H1 (cell line): ENCODE measurements around the gene RAP1GAP. TPM values are rescaled to one million over a fixed set of nuclear protein-coding genes. Genes with fewer than 3 reads are reported as not detected.

Experiments used
- CTCF ChIA-PET: fragments of 300-600 bp; sonication (Branson Sonifier 250); formaldehyde crosslinking; loops from one replicate; lab custom pipeline; 2021; ENCODE audit not compliant: partially characterized antibody; lab: Charles Lee
- POLR2A ChIA-PET: fragments of 300-600 bp; sonication (Branson Sonifier 250); formaldehyde crosslinking; loops from one replicate; lab custom pipeline; 2021; ENCODE audit warnings: inconsistent platforms; ENCODE audit not compliant: partially characterized antibody; lab: Charles Lee
- DNase-seq, 2 experiments: peaks; one replicate each; pipeline versions ENCODE4 v3.0.0 to v3.0.0-alpha.2; 2010 to 2022; ENCODE audit warnings: low spot score in 2 of 2, low read depth in 1 of 2, mixed read lengths in 1 of 2
- FAIRE-seq: peaks from 2 replicates; lab custom pipeline; 2011; peaks lifted over from hg19 to GRCh38; lab: Jason Lieb, UNC
- H2AFZ ChIP-seq: 2 replicates; pipeline ENCODE4 v1.8.1; 2012; ENCODE audit warnings: low read length, inconsistent platforms
- H2AK5ac ChIP-seq: 2 replicates; pipeline ENCODE4 v1.6.1; 2013; ENCODE audit warnings: low read depth, low read length
- H2BK120ac ChIP-seq: replicated peaks from 2 replicates; pipeline ENCODE3; 2013; ENCODE audit warnings: low read depth, low read length, inconsistent platforms
- H2BK12ac ChIP-seq: 2 replicates; pipeline ENCODE4 v1.6.1; 2013; ENCODE audit warnings: low read depth, low read length
- H2BK15ac ChIP-seq: 2 replicates; pipeline ENCODE4 v1.6.1; 2013; ENCODE audit warnings: low read length
- H2BK20ac ChIP-seq: 2 replicates; pipeline ENCODE4 v1.6.1; 2013; ENCODE audit warnings: low read length
- H2BK5ac ChIP-seq: 2 replicates; pipeline ENCODE4 v1.6.1; 2013; ENCODE audit warnings: low read depth, low read length
- H3K14ac ChIP-seq: 2 replicates; pipeline ENCODE4 v1.6.1; 2013; ENCODE audit warnings: inconsistent platforms; ENCODE audit not compliant: insufficient read length
- H3K18ac ChIP-seq: 2 replicates; pipeline ENCODE4 v1.6.1; 2013; ENCODE audit warnings: low read length; ENCODE audit errors: extremely low read depth
- H3K23ac ChIP-seq: 2 replicates; pipeline ENCODE4 v1.6.1; 2013; ENCODE audit warnings: inconsistent platforms; ENCODE audit not compliant: insufficient read length
- H3K23me2 ChIP-seq: 2 replicates; pipeline ENCODE4 v1.6.1; 2013; ENCODE audit warnings: low read depth, low read length
- H3K27ac ChIP-seq: 2 replicates; pipeline ENCODE4 v1.6.1; 2011; ENCODE audit warnings: low read depth, low read length, inconsistent platforms
- H3K27me3 ChIP-seq, 4 experiments: replicated peaks in 1 of 4; 1 replicate in 1 of 4; 2 replicates in 3 of 4; pipeline versions ENCODE4 v1.6.1 to v1.8.1; 2011 to 2013; ENCODE audit warnings: low read length in 3 of 4, mild to moderate bottlenecking in 3 of 4, inconsistent platforms in 2 of 4, mixed read lengths in 2 of 4, moderate library complexity in 1 of 4; ENCODE audit not compliant: control insufficient read depth in 3 of 4, insufficient read depth in 3 of 4; ENCODE audit errors: extremely low read depth in 1 of 4
- H3K36me3 ChIP-seq, 4 experiments: 2 replicates each; pipeline versions ENCODE4 v1.6.1 to v1.8.1; 2011 to 2013; ENCODE audit warnings: mild to moderate bottlenecking in 4 of 4, low read length in 3 of 4, moderate library complexity in 2 of 4, control low read depth in 1 of 4, inconsistent platforms in 1 of 4; ENCODE audit not compliant: insufficient read depth in 4 of 4, control insufficient read depth in 2 of 4
- H3K4ac ChIP-seq: replicated peaks from 2 replicates; pipeline ENCODE3; 2013; ENCODE audit warnings: low read length, low read depth, mixed read lengths, inconsistent platforms; ENCODE audit not compliant: insufficient read length
- H3K4me1 ChIP-seq, 4 experiments: replicated peaks in 1 of 4; 1 replicate in 1 of 4; 2 replicates in 3 of 4; pipeline versions ENCODE4 v1.6.1 to v1.8.1; 2011 to 2013; ENCODE audit warnings: low read length in 3 of 4, inconsistent platforms in 2 of 4, mixed read lengths in 1 of 4; ENCODE audit not compliant: insufficient read depth in 4 of 4, control insufficient read depth in 3 of 4
- H3K4me2 ChIP-seq, 2 experiments: 2 replicates each; pipeline versions ENCODE4 v1.6.1 to v1.8.1; 2011 to 2013; ENCODE audit warnings: low read depth in 2 of 2, low read length in 2 of 2, control low read depth in 1 of 2, inconsistent platforms in 1 of 2, mild to moderate bottlenecking in 1 of 2; ENCODE audit not compliant: insufficient read depth in 1 of 2
- H3K4me3 ChIP-seq, 4 experiments: fragments of 200-600, 300-600 bp in 1 of 4; sonication (generic), shearing (Covaris generic), sonication (Bioruptor Twin) in 1 of 4; 2 replicates each; pipeline versions ENCODE4 v1.5.1 to v1.8.1; 2011 to 2016; ENCODE audit warnings: low read length in 4 of 4, low read depth in 3 of 4, control low read depth in 2 of 4, inconsistent platforms in 2 of 4, mild to moderate bottlenecking in 2 of 4, mixed read lengths in 1 of 4, moderate library complexity in 1 of 4; ENCODE audit not compliant: insufficient read depth in 2 of 4; ENCODE audit errors: extremely low read depth in 1 of 4
- H3K56ac ChIP-seq: replicated peaks from 2 replicates; pipeline ENCODE3; 2013; ENCODE audit warnings: low read depth, mild to moderate bottlenecking, mixed read lengths, low read length, inconsistent platforms; ENCODE audit not compliant: insufficient read length
- H3K79me1 ChIP-seq: 2 replicates; pipeline ENCODE4 v1.6.1; 2013; ENCODE audit warnings: low read depth, low read length, control low read depth
- H3K79me2 ChIP-seq, 2 experiments: 2 replicates each; pipeline versions ENCODE4 v1.6.1 to v1.8.1; 2012 to 2013; ENCODE audit warnings: low read length in 2 of 2, mild to moderate bottlenecking in 2 of 2, inconsistent platforms in 1 of 2; ENCODE audit not compliant: insufficient read depth in 2 of 2, control insufficient read depth in 1 of 2
- H3K9ac ChIP-seq, 4 experiments: replicated peaks in 1 of 4; 1 replicate in 1 of 4; 2 replicates in 3 of 4; pipeline versions ENCODE4 v1.6.1 to v1.8.1; 2011 to 2013; ENCODE audit warnings: low read depth in 3 of 4, low read length in 3 of 4, control low read depth in 2 of 4, mild to moderate bottlenecking in 2 of 4, moderate library complexity in 2 of 4, inconsistent platforms in 1 of 4; ENCODE audit errors: extremely low read depth in 1 of 4
- H3K9me3 ChIP-seq, 2 experiments: 2 replicates each; pipeline versions ENCODE4 v1.6.1 to v1.8.1; 2012 to 2013; ENCODE audit warnings: mild to moderate bottlenecking in 2 of 2, moderate library complexity in 2 of 2, control low read depth in 1 of 2, inconsistent platforms in 1 of 2, low read depth in 1 of 2, low read length in 1 of 2, mixed read lengths in 1 of 2; ENCODE audit not compliant: insufficient read depth in 2 of 2
- H4K20me1 ChIP-seq, 2 experiments: replicated peaks in 1 of 2; 2 replicates each; pipeline versions ENCODE3 to v1.8.1; 2011 to 2013; ENCODE audit warnings: inconsistent platforms in 2 of 2, low read length in 2 of 2, mild to moderate bottlenecking in 1 of 2; ENCODE audit not compliant: insufficient read depth in 2 of 2, control insufficient read depth in 1 of 2
- H4K5ac ChIP-seq: 2 replicates; pipeline ENCODE4 v1.6.1; 2013; ENCODE audit warnings: low read length, low read depth, mixed read lengths, inconsistent platforms; ENCODE audit not compliant: insufficient read length
- H4K8ac ChIP-seq: 2 replicates; pipeline ENCODE4 v1.8.0; 2013; ENCODE audit warnings: mild to moderate bottlenecking, moderate library complexity, low read length, inconsistent platforms; ENCODE audit not compliant: insufficient read depth; ENCODE audit errors: extremely low read depth
- H4K91ac ChIP-seq: replicated peaks from 2 replicates; pipeline ENCODE3; 2013; ENCODE audit warnings: low read length, mixed read lengths, inconsistent platforms; ENCODE audit not compliant: insufficient read length
- BRCA1 ChIP-seq: IDR thresholded peaks from 2 replicates; pipeline ENCODE4 v1.6.1; 2012; ENCODE audit warnings: low read depth, low read length, improper control_type of control experiment
- EZH2 ChIP-seq: fragments of 200-600 bp; sonication (generic); IDR thresholded peaks from 2 replicates; pipeline ENCODE4 v1.7.1; 2012; ENCODE audit warnings: low read depth, mild to moderate bottlenecking, moderate library complexity, low read length, inconsistent platforms; ENCODE audit not compliant: severe bottlenecking
- FOSL1 ChIP-seq: IDR thresholded peaks from 2 replicates; pipeline ENCODE4 v1.6.1; 2011; ENCODE audit warnings: mild to moderate bottlenecking, low read depth, low read length, moderate library complexity; ENCODE audit not compliant: insufficient read depth
- KDM5A ChIP-seq: fragments of 200-600 bp; IDR thresholded peaks from 2 replicates; pipeline ENCODE4 v1.7.1; 2012; ENCODE audit warnings: mild to moderate bottlenecking, low read length, inconsistent platforms, mixed read lengths
- NRF1 ChIP-seq: IDR thresholded peaks from 2 replicates; pipeline ENCODE4 v1.6.1; 2011; ENCODE audit warnings: mild to moderate bottlenecking, low read depth, low read length, improper control_type of control experiment
- POLR2AphosphoS5 ChIP-seq: IDR thresholded peaks from 2 replicates; pipeline ENCODE4 v1.6.1; 2011; ENCODE audit warnings: low read depth, low read length
- RBBP5 ChIP-seq: IDR thresholded peaks from 2 replicates; pipeline ENCODE4 v1.7.1; 2012; ENCODE audit warnings: low read depth, mild to moderate bottlenecking, inconsistent platforms, low read length, moderate library complexity, borderline replicate concordance
- RFX5 ChIP-seq: IDR thresholded peaks from 2 replicates; pipeline ENCODE4 v1.6.1; 2011; ENCODE audit warnings: low read depth, low read length, improper control_type of control experiment, borderline replicate concordance
- USF2 ChIP-seq: IDR thresholded peaks from 2 replicates; pipeline ENCODE4 v1.6.1; 2011; ENCODE audit warnings: low read length, improper control_type of control experiment
- WGBS, 2 experiments: shearing (Covaris generic) in 1 of 2; methylation state at CpG; one replicate each; pipeline versions ENCODE4 v1.1.6 to v1.1.7; 2013 to 2015; ENCODE audit warnings: low lambda C conversion rate in 2 of 2, mixed read lengths in 2 of 2, inconsistent platforms in 1 of 2, low coverage in 1 of 2, missing lambda C conversion rate in 1 of 2; ENCODE audit not compliant: insufficient replicate concordance in 2 of 2, insufficient coverage in 1 of 2, insufficient read length in 1 of 2; ENCODE audit errors: extremely low coverage in 1 of 2, missing lambda C conversion rate in 1 of 2; 5-methylcytosine and 5-hydroxymethylcytosine counted together
- polyA plus RNA-seq, 7 experiments: library from polyadenylated mRNA; depleted of rRNA in 3 of 7; stranded (reverse) in 5 of 7; unstranded in 2 of 7; fragments of >200 nt in 5 of 7; fragments of 200-250 nt in 2 of 7; gene quantifications; 1 replicate in 5 of 7; 2 replicates in 1 of 7; 4 replicates in 1 of 7; pipeline versions ENCODE4 v1.2.1 to v1.2.3, GENCODE V29; 2011 to 2013; ENCODE audit warnings: missing spikeins in 2 of 7, mixed read lengths in 2 of 7
- total RNA-seq: library from RNA; stranded (reverse); fragmentation: NEBNext Ultra II Directional; extraction: Animal tissue kit (Norgen Biotek cat#: 25700); gene quantifications from 2 replicates; pipeline ENCODE4 v1.2.1, GENCODE V29; 2021

The RAP1GAP gene
- total and polyA plus RNA-seq, 2 of the 8 experiments (the other 6 are each of a cell fraction or from before 2014, with no cell fraction given), result 8.4 TPM

GRCh38 chr1:21667348-21668231 is 1.6 kb downstream of the RAP1GAP start:
- Histone ChIP-seq H3K36me3 (no peaks in the 10 kb centered on the region), H3K4me3 (peak overlapping the region in 1 of 4 experiments; percentile 76; a peak in 1 of 8 replicates), H2BK5ac (no peak overlapping the region), H3K18ac (no peak overlapping the region; the same call in 1 of the 2 replicates), H3K4me1 (peaks cover 0 to 28% (median 10%) of the 10 kb centered on the region in 4 experiments; a peak in 6 of 7 replicates), H3K23ac (no peak overlapping the region), H4K8ac (peak overlapping the region; percentile 18; the same call in 1 of the 2 replicates), H3K9ac (no peak overlapping the region), H3K79me2 (no peaks in the 10 kb centered on the region), H3K56ac (no peak overlapping the region), H3K14ac (no peak overlapping the region), H2BK12ac (0 out of 2 replicates have a peak overlapping the region, but pooled peaks have one; percentile 50), H2AK5ac (no peak overlapping the region), H3K9me3 (no peaks in the 10 kb centered on the region), H4K5ac (no peak overlapping the region), H2BK120ac (no peak overlapping the region), H3K23me2 (peaks cover 13% of the 10 kb centered on the region), H3K4me2 (peak overlapping the region in 1 of 2 experiments; percentile 68; a peak in 1 of 4 replicates), H2AFZ (no peak overlapping the region), H3K27me3 (peaks cover 0 to 28% (median 19%) of the 10 kb centered on the region in 4 experiments; a peak in 5 of 7 replicates), H4K20me1 (no peaks in the 10 kb centered on the region), H3K27ac (no peak overlapping the region), H4K91ac (peak overlapping the region; percentile 16), H3K4ac (no peak overlapping the region), H3K79me1 (no peaks in the 10 kb centered on the region), H2BK20ac (no peak overlapping the region), H2BK15ac (no peak overlapping the region)
- WGBS, 2 experiments, result 84% methylated on average over 11 of the region's 11 CpGs; no CpG with 5 or more reads in 1 of the 2 experiments
- FAIRE-seq (no peak), DNase-seq (no peak)
- ChIA-PET CTCF (interaction anchor here (4.6 kb wide), 1 partner anchor 7 kb away, joined by 25 read pairs; no protein-coding TSS in a partner anchor), POLR2A (no interaction called here)
- TF ChIP-seq RFX5, result no peak
- TF ChIP-seq USF2, result no peak
- TF ChIP-seq POLR2AphosphoS5, result no peak
- no peak for TF ChIP-seq RBBP5
- no peak for TF ChIP-seq EZH2
- TF ChIP-seq FOSL1, result no peak
- TF ChIP-seq NRF1, result no peak
- no peak for TF ChIP-seq BRCA1
- no peak for TF ChIP-seq KDM5A
